ENCODE results near the gene RRM2. TPM values are rescaled to one million over a fixed set of nuclear protein-coding genes. Genes with fewer than 3 reads are reported as not detected.

RRM2 gene
- total RNA-seq, 1 experiment from 2014 or later, result 223 TPM

- DNase-seq (ENCODE audit: low spot score), result no peak
These were observed 48.7 kb downstream of the RRM2 start for GRCh38 chr2:10171006-10171800.

DNA sequence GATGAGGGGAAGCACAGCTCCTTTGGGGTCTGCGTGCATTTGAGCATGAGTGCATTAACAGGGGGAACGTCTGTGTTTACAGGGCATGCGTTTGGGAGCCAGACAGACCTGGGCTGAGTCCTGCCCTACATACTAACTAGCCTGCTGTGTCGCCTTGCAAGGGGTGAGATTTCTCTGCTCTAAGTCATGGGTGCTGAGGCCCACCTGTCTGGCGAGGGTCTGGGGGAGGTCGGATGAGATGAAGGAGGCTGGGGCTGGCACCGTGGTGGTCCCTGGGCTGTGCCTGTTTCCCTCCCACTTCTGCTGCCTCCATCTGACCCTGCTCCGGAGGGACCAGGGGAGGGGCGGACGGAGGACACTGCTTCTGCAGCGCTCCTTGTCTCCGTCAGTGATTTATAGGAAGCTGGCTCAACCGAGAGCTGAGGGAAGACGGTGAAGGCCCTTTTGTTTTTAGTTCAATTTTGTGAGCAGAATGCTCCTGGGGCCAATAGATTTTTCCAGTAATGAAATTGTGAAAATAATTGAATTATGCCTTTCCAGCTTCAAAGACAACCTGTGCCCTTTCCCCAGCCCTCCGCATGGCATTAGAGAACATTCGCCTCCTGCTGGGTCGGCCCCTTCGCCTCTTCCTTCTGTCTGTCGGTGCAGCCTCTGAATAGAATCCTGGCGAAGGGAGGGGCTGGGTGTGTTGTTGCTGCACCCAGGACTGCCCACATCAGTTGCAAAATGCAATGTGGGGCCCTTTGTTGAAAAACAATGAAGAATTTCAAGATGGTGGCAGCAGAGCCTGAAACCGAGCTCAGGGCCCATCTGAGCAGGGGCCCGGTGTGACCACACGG lies 49.7 kb downstream of the RRM2 start:
- DNase-seq (ENCODE audit: low spot score), result no peak

DNA sequence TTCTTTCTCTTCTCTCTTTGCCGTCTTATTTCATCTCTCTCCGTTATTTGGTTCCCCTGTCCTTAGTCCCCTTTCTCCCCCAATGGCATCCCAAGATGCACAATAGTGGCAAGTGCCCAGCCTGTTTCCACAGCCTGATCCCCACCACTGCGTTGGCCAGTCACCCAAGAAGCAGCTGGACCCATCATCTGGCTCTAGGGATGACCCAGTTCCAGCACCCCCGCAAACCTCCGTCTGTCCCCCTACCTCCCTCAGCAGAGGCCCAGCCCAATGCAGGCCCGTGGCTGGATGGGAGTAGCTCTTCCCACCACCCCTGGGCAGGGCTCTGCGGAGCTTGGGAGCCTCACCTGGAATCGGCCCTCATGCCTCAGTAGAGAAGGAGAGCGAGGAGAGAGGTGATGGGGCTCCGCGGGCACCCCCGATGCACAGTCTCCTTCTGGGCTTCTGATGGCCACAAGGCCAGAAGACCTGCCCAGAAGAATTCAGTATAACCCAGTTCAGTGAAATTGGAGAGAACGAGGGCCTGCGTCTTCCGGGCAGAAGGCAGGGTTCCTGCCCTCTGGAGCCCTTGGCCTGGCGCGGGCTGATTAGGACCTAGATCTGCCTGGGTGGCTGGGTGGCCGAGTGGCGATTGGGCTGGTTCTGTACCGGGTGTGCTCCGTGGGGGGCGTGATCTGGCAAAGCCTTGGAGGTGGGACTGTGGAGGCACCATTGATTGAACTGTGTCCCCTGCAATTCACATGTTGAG lies 50.9 kb downstream of the RRM2 start:
- DNase-seq (ENCODE audit: low spot score), result no peak

DNA sequence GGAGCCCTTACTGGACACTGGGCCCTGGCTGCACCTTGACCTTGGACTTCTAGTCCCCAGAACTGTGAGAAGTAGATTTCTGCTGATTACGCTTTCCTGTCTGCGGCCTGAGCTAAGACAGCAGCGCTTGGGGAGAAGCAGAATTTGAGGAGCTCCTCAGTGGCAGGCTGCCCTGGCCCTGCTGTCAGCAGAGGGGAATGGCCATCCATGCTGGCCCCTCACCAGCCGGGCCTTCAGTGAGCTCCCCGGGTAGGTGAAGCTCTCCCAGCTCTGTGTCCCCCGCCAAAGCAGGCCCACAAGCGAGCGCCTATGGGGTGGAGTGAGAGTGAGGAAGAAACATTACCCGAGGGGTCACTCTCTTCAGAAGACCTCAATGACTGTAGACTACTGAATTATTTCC lies 51.6 kb downstream of the RRM2 start:
- no peak for DNase-seq (ENCODE audit: low spot score)

GRCh38 chr2:10175441-10175840 lies 52.9 kb downstream of the RRM2 start:
- no peak for DNase-seq (ENCODE audit: low spot score)

DNA sequence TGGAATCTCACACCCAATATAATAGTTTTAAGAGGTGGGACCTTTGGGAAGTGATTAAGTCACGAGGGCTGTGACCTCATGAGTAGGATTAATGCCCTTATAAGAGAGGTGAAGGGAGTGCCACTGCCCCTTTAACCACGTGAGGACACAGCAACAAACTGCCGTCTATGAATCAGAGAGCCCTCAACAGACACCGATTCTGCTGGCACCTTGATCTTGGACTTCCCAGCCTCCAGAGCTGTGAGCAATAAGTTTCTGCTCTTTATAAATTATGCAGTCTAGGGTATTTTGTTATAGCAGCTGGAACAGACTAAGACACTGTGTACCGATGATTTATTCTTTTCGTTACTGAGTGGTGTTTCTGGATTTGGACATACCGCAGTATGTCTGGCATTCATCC lies 56.2 kb downstream of the RRM2 start:
- DNase-seq (ENCODE audit: low spot score), result no peak

DNA sequence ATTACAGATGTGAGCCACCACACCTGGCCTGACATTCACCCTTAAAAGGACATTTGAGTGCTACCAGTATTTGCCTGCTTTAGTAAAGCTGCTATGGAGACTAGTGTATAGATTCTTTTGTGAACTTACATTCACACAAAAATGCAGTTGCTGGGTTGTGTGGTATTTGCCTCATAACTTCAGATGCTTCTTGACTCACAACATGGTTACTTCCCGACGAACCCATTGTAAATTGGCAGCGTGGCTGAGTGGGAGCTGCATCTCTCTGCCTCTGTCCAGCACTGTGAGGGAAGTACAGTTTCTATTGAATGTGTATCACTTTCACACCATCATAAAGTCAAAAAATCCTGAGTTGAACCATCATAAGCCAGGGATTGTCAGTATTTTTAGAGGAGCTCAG lies 56.9 kb downstream of the RRM2 start:
- no peak for DNase-seq (ENCODE audit: low spot score)

DNA sequence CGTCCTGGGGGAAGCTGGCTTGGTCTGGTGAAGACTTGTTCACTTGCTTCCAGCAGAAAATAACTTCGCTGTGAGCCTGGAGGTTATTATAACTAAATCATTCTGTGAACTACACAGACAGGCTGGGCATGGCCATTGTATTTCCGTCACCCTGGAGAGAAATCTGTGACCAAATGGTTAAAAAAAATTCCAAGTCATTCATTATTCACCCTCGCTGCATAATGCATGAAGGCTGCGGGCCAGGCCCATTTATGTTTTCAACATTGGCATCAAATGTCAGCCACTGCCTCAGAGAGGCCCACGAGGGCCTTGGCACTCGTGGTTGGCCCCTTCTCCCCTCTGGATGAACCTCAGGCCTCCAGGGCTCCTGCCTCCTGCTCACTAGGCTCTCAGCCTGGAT lies 57.7 kb downstream of the RRM2 start:
- DNase-seq (ENCODE audit: low spot score), result no peak

Small RNAs within 50 kb of the gene (small RNA-seq; reads per million reads assigned to genes)
- gene RF00410 (not detected), gene RF00568 (not detected)

Other genes with a start within 250 kb of the RRM2 start
- gene GRHL1, start 171.0 kb upstream of the RRM2 start, total RNA-seq (2014; rRNA removed; shearing (Covaris generic)), result 5.5 and 8.7 TPM in 2 replicates
- gene KLF11, start 79.2 kb upstream of the RRM2 start, total RNA-seq (2014; rRNA removed; shearing (Covaris generic)), result 8.5 and 13.8 TPM in 2 replicates
- not detected in 2 replicates for gene CYS1, start 42.3 kb upstream of the RRM2 start, total RNA-seq (2014; rRNA removed; shearing (Covaris generic))
- 151 and 164 TPM in 2 replicates for gene HPCAL1, start 180.2 kb downstream of the RRM2 start, total RNA-seq (2014; rRNA removed; shearing (Covaris generic))

All from HT-29 (cell line).